HG02763 (cell line): ENCODE measurements around the gene SEMA5A.
"Not testable (repeated sequence)": the region's sequence is repeated elsewhere in the genome, so short reads cannot be mapped to it uniquely, and the experiment has no call there.

ENCODE experiments used
- ATAC-seq: cut with Tn5 transposase; IDR thresholded peaks from one replicate; pipeline ENCODE4 v1.9.1; 2021; ENCODE audit warnings: mild to moderate bottlenecking, moderate library complexity; ENCODE audit not compliant: unreplicated experiment

Gene SEMA5A

GRCh38 chr5:9401786-9402472, 143.9 kb downstream of the SEMA5A start:
- ATAC-seq, result no peak

- ATAC-seq, result not testable (repeated sequence)
These were observed 146.1 kb downstream of the SEMA5A start for GRCh38 chr5:9399783-9400182.

GRCh38 chr5:9399094-9399493, 146.8 kb downstream of the SEMA5A start:
- no peak for ATAC-seq

- no peak for ATAC-seq
These were observed 147.6 kb downstream of the SEMA5A start for GRCh38 chr5:9398227-9398626.

GRCh38 chr5:9396285-9396770, 149.5 kb downstream of the SEMA5A start:
- no peak for ATAC-seq

- ATAC-seq, result no peak
These were observed 150.2 kb downstream of the SEMA5A start for GRCh38 chr5:9395706-9396105.

GRCh38 chr5:9394221-9394620, 151.7 kb downstream of the SEMA5A start:
- no peak for ATAC-seq

- no peak for ATAC-seq
These were observed 153.2 kb downstream of the SEMA5A start for GRCh38 chr5:9392625-9393024.

DNA sequence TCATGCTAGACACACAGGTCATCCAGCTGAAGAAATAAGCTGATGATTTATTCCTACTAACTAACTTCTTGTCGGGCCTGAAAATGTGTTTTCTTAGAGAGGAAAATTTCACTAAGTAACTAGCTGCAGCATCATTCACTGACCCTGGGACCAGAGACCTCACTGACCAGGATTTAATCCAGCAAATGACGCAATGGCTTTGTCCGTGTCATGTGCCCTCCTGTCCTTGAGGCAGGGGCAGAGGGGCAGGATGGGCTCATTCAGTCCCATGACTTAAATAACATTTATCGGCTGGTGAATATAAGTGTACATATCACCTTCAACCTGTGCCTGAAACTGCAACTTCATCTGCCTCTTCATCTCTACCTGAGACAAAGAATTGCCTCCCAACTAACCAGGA, 154.8 kb downstream of the SEMA5A start:
- ATAC-seq, result no peak

GRCh38 chr5:9390113-9390512, 155.8 kb downstream of the SEMA5A start:
- no peak for ATAC-seq

GRCh38 chr5:9388941-9389674, 156.8 kb downstream of the SEMA5A start:
- no peak for ATAC-seq

- ATAC-seq, result no peak
These were observed 158.0 kb downstream of the SEMA5A start for GRCh38 chr5:9387879-9388278.

DNA sequence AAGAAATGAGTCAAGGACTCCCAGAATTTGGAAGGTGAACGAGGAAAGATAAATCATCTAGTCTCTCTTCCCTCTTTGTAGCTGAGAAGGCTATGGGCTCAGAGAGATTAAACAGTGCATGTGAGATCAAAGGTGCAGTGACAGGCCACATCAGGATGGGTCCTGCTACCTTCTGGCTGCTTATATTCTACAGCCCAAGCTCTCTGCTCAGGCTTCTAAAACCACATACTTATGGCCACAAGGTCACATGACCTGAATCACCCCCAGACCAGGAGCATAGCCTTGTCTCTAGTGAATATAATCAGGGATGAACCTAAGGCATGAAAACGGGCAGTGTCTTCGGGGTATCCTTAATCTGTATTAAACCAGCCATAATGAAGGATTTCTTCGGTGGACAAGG, 158.9 kb downstream of the SEMA5A start:
- ATAC-seq, result no peak

GRCh38 chr5:9382522-9382921, 163.4 kb downstream of the SEMA5A start:
- ATAC-seq, result no peak

DNA sequence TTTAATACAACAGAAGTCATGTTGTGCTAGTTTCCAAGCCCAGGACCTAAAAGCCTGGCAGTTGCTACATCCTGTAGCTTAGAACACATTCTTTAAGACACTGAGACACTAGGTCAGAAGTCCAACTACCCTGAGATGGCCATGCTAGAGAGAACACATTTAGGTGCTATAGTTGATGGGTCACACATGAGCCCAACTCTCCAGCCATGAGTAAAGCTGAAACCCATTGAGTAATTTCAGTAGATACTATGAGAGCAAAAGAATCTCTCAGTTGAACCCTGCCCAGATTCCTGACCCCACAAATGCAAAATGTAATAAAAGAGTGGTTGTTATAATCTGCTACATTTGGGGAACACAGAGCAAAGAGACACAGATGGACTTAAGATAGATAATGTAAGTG, 164.4 kb downstream of the SEMA5A start:
- no peak for ATAC-seq

GRCh38 chr5:9380109-9380508, 165.8 kb downstream of the SEMA5A start:
- no peak for ATAC-seq

DNA sequence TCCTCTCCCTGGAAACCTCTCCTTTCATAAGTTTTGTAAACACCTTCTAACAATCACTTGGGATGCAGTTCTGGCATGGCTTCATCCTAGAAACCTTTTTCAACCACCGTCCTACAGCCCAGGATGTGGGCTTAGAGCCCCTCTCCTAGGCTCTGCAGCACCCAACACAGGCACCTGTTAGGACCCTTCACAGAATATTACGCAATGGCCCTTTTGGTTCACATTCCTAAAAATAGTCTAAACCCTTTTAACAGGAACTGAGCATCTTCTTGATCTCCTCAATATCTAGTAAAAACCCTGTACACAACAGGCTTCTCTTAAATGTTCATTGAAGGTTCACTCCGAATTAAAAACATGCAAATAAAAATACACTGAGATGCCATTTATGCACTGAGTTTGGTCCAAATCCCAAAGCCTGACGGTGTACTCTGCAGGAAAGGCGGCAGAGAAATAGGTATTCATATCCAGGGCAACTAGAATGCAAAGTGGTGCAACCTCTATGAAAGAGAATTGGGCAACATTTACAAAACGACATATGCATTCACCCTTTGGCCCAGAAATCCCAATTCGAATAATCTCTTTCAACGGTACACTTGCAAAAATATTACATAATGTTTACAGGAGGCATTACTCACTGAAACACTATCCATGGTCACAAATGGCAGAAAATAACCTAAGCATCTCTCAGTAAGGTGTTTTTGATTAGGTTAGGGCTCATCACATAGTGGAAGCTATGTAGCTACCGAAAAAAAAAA, 169.3 kb downstream of the SEMA5A start:
- ATAC-seq, result no peak

DNA sequence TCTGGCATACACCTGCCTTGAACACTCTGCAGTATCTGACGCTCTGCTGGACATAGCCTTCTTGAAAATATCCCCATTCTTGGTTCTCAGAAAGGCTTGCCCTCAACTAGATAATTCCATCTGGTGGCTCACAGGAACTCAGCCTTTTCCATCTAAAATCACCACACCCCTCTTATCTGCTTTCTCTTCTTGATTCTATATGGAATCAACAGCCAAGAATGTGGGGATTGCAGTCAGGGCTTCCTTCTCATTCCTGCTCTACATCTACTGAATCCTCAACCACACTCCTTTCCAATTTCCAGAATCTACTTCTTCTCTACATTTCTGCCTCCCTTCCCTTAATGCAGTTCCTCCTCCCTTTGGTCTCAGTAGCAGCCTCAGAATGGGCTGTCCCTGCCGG, 170.1 kb downstream of the SEMA5A start:
- ATAC-seq, result no peak

GRCh38 chr5:9374025-9374424, 171.8 kb downstream of the SEMA5A start:
- ATAC-seq, result no peak

- ATAC-seq, result no peak
These were observed 172.3 kb downstream of the SEMA5A start for GRCh38 chr5:9373571-9373970.

DNA sequence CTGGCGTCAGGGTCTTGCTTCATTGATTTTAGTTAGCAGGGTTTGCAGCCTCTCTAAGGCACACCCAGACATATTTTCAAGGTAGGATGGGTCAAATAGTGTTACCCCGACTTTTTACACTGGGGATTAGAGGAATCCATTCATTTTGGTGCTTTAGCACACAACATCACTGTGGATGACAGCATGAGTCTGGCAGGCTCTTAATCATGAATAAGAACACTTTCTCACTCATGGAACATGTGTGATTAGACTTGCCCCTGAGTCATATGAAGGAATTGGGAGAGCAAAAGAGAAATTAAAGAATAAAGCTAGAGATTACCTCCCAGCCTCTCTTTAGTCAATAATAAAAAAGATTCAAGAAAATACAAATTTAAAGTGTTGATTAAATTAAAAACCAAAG, 175.6 kb downstream of the SEMA5A start:
- no peak for ATAC-seq

GRCh38 chr5:9365512-9365911, 180.4 kb downstream of the SEMA5A start:
- ATAC-seq, result no peak
